OCI-LY1 (cell line): Measurements from ENCODE around the gene WFDC10A.

Experiments
- H2AFZ ChIP-seq: fragments of 200-600 bp; sonication (generic), shearing (Covaris generic); 2 replicates; pipeline ENCODE4 v1.6.0; 2014; ENCODE audit warnings: antibody characterized with exemption, mild to moderate bottlenecking, low read length
- H3F3A ChIP-seq: fragments of 200-600 bp; sonication (generic), shearing (Covaris generic); 2 replicates; pipeline ENCODE4 v1.6.0; 2014; ENCODE audit warnings: mild to moderate bottlenecking, antibody characterized with exemption, low read length, moderate library complexity; ENCODE audit not compliant: insufficient read depth
- H3K27ac ChIP-seq: fragments of 200-600 bp; sonication (generic); 2 replicates; pipeline ENCODE4 v1.5.1; 2014; ENCODE audit warnings: low read length, mixed run types, mild to moderate bottlenecking, low read depth; ENCODE audit not compliant: poor library complexity, severe bottlenecking
- H3K27me3 ChIP-seq: fragments of 200-600 bp; sonication (generic); 2 replicates; pipeline ENCODE4 v1.6.0; 2014; ENCODE audit warnings: antibody characterized with exemption, mild to moderate bottlenecking, low read length, moderate library complexity; ENCODE audit not compliant: insufficient read depth
- H3K36me3 ChIP-seq: fragments of 200-600 bp; sonication (generic); 2 replicates; pipeline ENCODE4 v1.6.1; 2014; ENCODE audit warnings: mild to moderate bottlenecking, antibody characterized with exemption, low read length, moderate library complexity, mixed read lengths; ENCODE audit not compliant: insufficient read depth
- H3K4me1 ChIP-seq: fragments of 200-600 bp; sonication (generic); 2 replicates; pipeline ENCODE4 v1.5.1; 2014; ENCODE audit warnings: mild to moderate bottlenecking, low read length, moderate library complexity; ENCODE audit not compliant: insufficient read depth, severe bottlenecking
- H3K4me2 ChIP-seq: fragments of 200-600 bp; sonication (generic), shearing (Covaris generic); 2 replicates; pipeline ENCODE4 v1.6.1; 2014; ENCODE audit warnings: low read length
- H3K4me3 ChIP-seq: fragments of 200-600 bp; sonication (generic); 2 replicates; pipeline ENCODE4 v1.5.1; 2014; ENCODE audit warnings: low read length, low read depth, mild to moderate bottlenecking, mixed read lengths; ENCODE audit not compliant: poor library complexity, severe bottlenecking
- H3K79me2 ChIP-seq: fragments of 200-600 bp; shearing (Covaris generic); 2 replicates; pipeline ENCODE4 v1.6.1; 2016; ENCODE audit warnings: mixed run types, low read length, mixed read lengths; ENCODE audit not compliant: insufficient read depth
- H3K9ac ChIP-seq: fragments of 200-600 bp; sonication (generic), shearing (Covaris generic); 2 replicates; pipeline ENCODE4 v1.6.1; 2014; ENCODE audit warnings: mild to moderate bottlenecking, low read length, mixed read lengths
- H3K9me2 ChIP-seq: fragments of 200-600 bp; sonication (generic), shearing (Covaris generic); 2 replicates; pipeline ENCODE4 v1.6.1; 2014; ENCODE audit warnings: low read depth, mild to moderate bottlenecking, low read length, mixed read lengths
- H3K9me3 ChIP-seq: fragments of 200-600 bp; shearing (Covaris generic); 2 replicates; pipeline ENCODE4 v1.6.1; 2014; ENCODE audit warnings: low read length, mixed read lengths
- H4K20me1 ChIP-seq: fragments of 200-600 bp; sonication (generic), shearing (Covaris generic); 2 replicates; pipeline ENCODE4 v1.6.0; 2016; ENCODE audit warnings: mild to moderate bottlenecking, low read length; ENCODE audit not compliant: insufficient read depth
- CTCF ChIP-seq: fragments of 200-600 bp; sonication (generic), shearing (Covaris generic); IDR thresholded peaks from 2 replicates; pipeline ENCODE4 v1.5.1; 2017; ENCODE audit warnings: mild to moderate bottlenecking, antibody characterized with exemption, low read length, moderate library complexity, mixed read lengths
- EZH2 ChIP-seq: fragments of 200-600 bp; sonication (generic), shearing (Covaris generic); IDR thresholded peaks from 2 replicates; pipeline ENCODE4 v1.8.0; 2017; ENCODE audit warnings: borderline replicate concordance, mixed run types, mild to moderate bottlenecking, antibody characterized with exemption, low read length, moderate library complexity, mixed read lengths

Gene WFDC10A

GRCh38 chr20:45670139-45670538, 40.6 kb downstream of the WFDC10A start, which contains the start of gene WFDC11:
TSS of gene WFDC11 (minus strand) at chr20:45670239. CDS start at chr20:45650600, 19,639 bp downstream.
- H3K4me3 ChIP-seq = no peak within 1 kb of the TSS
- TF ChIP-seq EZH2 (no peak), CTCF (no peak)
- H2AFZ ChIP-seq = no peak within 1 kb of the TSS
- no peaks in the 10 kb centered on the region for H3F3A ChIP-seq
- H3K27me3 ChIP-seq = 0 out of 2 replicates have a peak, but pooled peaks cover 3% of the 10 kb centered on the region
- H3K4me1 ChIP-seq = no peaks in the 10 kb centered on the region
- H3K9me3 ChIP-seq = no peaks in the 10 kb centered on the region
- no peaks in the 10 kb centered on the region for H3K79me2 ChIP-seq
- no peaks in the 10 kb centered on the region for H4K20me1 ChIP-seq
- no peaks in the 10 kb centered on the region for H3K9me2 ChIP-seq
- H3K27ac ChIP-seq = no peak within 1 kb of the TSS
- H3K9ac ChIP-seq = no peak within 1 kb of the TSS
- no peaks in the 10 kb centered on the region for H3K36me3 ChIP-seq
- no peak within 1 kb of the TSS for H3K4me2 ChIP-seq

GRCh38 chr20:45672765-45673164, 43.2 kb downstream of the WFDC10A start:
- Histone ChIP-seq H3K9ac (no peak overlapping the region), H3K27me3 (0 out of 2 replicates have a peak, but pooled peaks cover 3% of the 10 kb centered on the region), H3K4me2 (no peak overlapping the region), H4K20me1 (no peaks in the 10 kb centered on the region), H3K9me2 (no peaks in the 10 kb centered on the region), H3K4me1 (no peaks in the 10 kb centered on the region), H3K36me3 (no peaks in the 10 kb centered on the region), H3F3A (no peaks in the 10 kb centered on the region), H2AFZ (no peak overlapping the region), H3K9me3 (no peaks in the 10 kb centered on the region), H3K79me2 (no peaks in the 10 kb centered on the region), H3K27ac (no peak overlapping the region), H3K4me3 (no peak overlapping the region)
- TF ChIP-seq EZH2 (no peak), CTCF (no peak)

- no peaks in the 10 kb centered on the region for H3K4me1 ChIP-seq
- H3K9me3 ChIP-seq = no peaks in the 10 kb centered on the region; the same call in 1 of the 2 replicates
- no peaks in the 10 kb centered on the region for H3K36me3 ChIP-seq
- H3K4me2 ChIP-seq = no peak overlapping the region
- no peaks in the 10 kb centered on the region for H3K79me2 ChIP-seq
- no peaks in the 10 kb centered on the region for H4K20me1 ChIP-seq
- TF ChIP-seq CTCF = no peak
- no peak for TF ChIP-seq EZH2
- no peak overlapping the region for H3K9ac ChIP-seq
- H3K27me3 ChIP-seq = no peaks in the 10 kb centered on the region
- H2AFZ ChIP-seq = no peak overlapping the region
- H3K4me3 ChIP-seq = no peak overlapping the region
- no peak overlapping the region for H3K27ac ChIP-seq
- no peaks in the 10 kb centered on the region for H3K9me2 ChIP-seq
- H3F3A ChIP-seq = no peaks in the 10 kb centered on the region
These were observed 50.1 kb downstream of the WFDC10A start for GRCh38 chr20:45679650-45680049.
